Measurements from ENCODE around the gene SAFB. TPM values are rescaled to one million over a fixed set of nuclear protein-coding genes. Genes with fewer than 3 reads are reported as not detected.

SAFB gene
- total and polyA plus RNA-seq, 2 of the 4 experiments (the other 2 are of a cell fraction), result 18.5 to 41.2 TPM

GRCh38 chr19:5642204-5642603 is 19.3 kb downstream of the SAFB start:
- dilution Hi-C loops (cut with HindIII; ENCODE audit: low sequenced_read_pairs, unreplicated experiment), result no loop called here
- BruUV-seq (replicated peaks), result no TSS peak
- in situ Hi-C loops (cut with MboI; ENCODE audit: low sequenced_read_pairs), result no loop called here
- Histone ChIP-seq H3K27ac (ENCODE audit: insufficient read depth, low read length) (no peak overlapping the region), H3K4me1 (ENCODE audit: control insufficient read depth, insufficient read depth, low read length) (peaks cover 8% of the 10 kb centered on the region), H3K27me3 (ENCODE audit: control insufficient read depth, insufficient read depth, low read length) (no peaks in the 10 kb centered on the region), H3K4me3 (ENCODE audit: insufficient read depth, low read depth, low read length) (no peak overlapping the region), H2AK5ac (ENCODE audit: low read depth, low read length) (no peak overlapping the region), H2BK20ac (ENCODE audit: low read depth, low read length) (no peak overlapping the region), H3K4me2 (ENCODE audit: low read depth, low read length) (no peak overlapping the region), H3K14ac (replicated peaks; ENCODE audit: low read depth, low read length) (no peak overlapping the region), H3K23ac (ENCODE audit: low read depth, low read length) (no peak overlapping the region), H3K79me1 (ENCODE audit: low read depth in 1 of 2, low read length in 2 of 2) (peaks cover 30 to 75% of the 10 kb centered on the region in 2 experiments), H2BK120ac (ENCODE audit: low read depth, low read length) (no peak overlapping the region), H3K9me1 (ENCODE audit: insufficient read depth, low read length) (peaks cover 28% of the 10 kb centered on the region), H2BK15ac (ENCODE audit: low read depth, low read length) (no peak overlapping the region), H2BK5ac (ENCODE audit: low read depth, low read length, poor library complexity, severe bottlenecking) (no peak overlapping the region), H3K18ac (ENCODE audit: low read depth, low read length) (no peak overlapping the region), H4K91ac (ENCODE audit: insufficient read depth, low read depth, low read length) (no peak overlapping the region), H3K36me3 (ENCODE audit: control insufficient read depth, insufficient read depth, low read length) (peaks cover 38% of the 10 kb centered on the region), H3K4ac (ENCODE audit: low read depth, low read length) (no peak overlapping the region), H3K56ac (ENCODE audit: extremely low read depth, insufficient read depth, low read length) (no peak overlapping the region), H2AK9ac (replicated peaks; ENCODE audit: low read depth, low read length, poor library complexity) (no peak overlapping the region), H4K8ac (ENCODE audit: low read depth in 2 of 2, low read length in 2 of 2) (no peak overlapping the region), H4K5ac (ENCODE audit: low read depth, low read length) (no peak overlapping the region), H3K9ac (ENCODE audit: low read depth, low read length) (no peak overlapping the region), H3K9me3 (ENCODE audit: control insufficient read depth, insufficient read depth, low read length) (no peaks in the 10 kb centered on the region), H2AFZ (replicated peaks; ENCODE audit: low read length, poor library complexity) (no peak overlapping the region), H4K20me1 (ENCODE audit: insufficient read depth, low read length) (peaks cover 77% of the 10 kb centered on the region)
- TF ChIP-seq MAZ (IDR thresholded peaks at IDR 0.05; ENCODE audit: borderline replicate concordance, low read depth, low read length) (no peak), CHD1 (IDR thresholded peaks at IDR 0.05; ENCODE audit: low read depth, low read length) (no peak), CEBPB (IDR thresholded peaks at IDR 0.05; ENCODE audit: low read depth, low read length) (peak; percentile 50; the same call in 1 of the 2 replicates), USF2 (IDR thresholded peaks at IDR 0.05; ENCODE audit: low read depth, low read length) (no peak), NFE2L2 (IDR thresholded peaks at IDR 0.05; ENCODE audit: low read depth, low read length) (no peak), RAD21 (IDR thresholded peaks at IDR 0.05; ENCODE audit: low read length) (no peak), POLR2A (IDR thresholded peaks at IDR 0.05; ENCODE audit: low read depth, low read length) (no peak)
- intact Hi-C loops (cut with micrococcal nuclease), result no loop called here
- 100% methylated on average over 1 of the region's 2 CpGs; no CpG with 5 or more reads in 1 of the 2 experiments for WGBS, 2 experiments (ENCODE audit: extremely low coverage in 2 of 2, insufficient read length in 1 of 2)
- DNase-seq, result no peak
- POLR2A ChIA-PET (ENCODE audit: unreplicated experiment), result no interaction called here
- no peak for ATAC-seq (ENCODE audit: low read depth)
- CTCF ChIA-PET, result interaction anchor here (1.0 kb wide), 1 partner anchor 11 kb away, joined by 3 read pairs; no protein-coding TSS in a partner anchor
